GM12892 (cell line): Measurements from ENCODE around the gene GON7.
"Not testable (repeated sequence)": the region's sequence is repeated elsewhere in the genome, so short reads cannot be mapped to it uniquely, and the experiment has no call there.

Experiments
- POLR2A ChIP-seq: IDR thresholded peaks from 2 replicates; pipeline ENCODE4 v1.6.1; 2011; ENCODE audit warnings: low read depth, low read length, control low read depth
- POLR2AphosphoS5 ChIP-seq: IDR thresholded peaks from 2 replicates; pipeline ENCODE4 v1.6.1; 2011; ENCODE audit warnings: low read depth, low read length, control low read depth

- TF ChIP-seq POLR2AphosphoS5, POLR2A: not testable (repeated sequence)
Observed at GRCh38 chr14:93169619-93170018, 37.2 kb downstream of the GON7 start.
